Stimulated activated CD8-positive, alpha-beta memory T cell treated with anti-CD3 and anti-CD28 coated beads, Interleukin-7, amount 100 ng/mL, for 48 hours (primary cell): ENCODE measurements around the gene PLTP.
"Not testable (repeated sequence)": the region's sequence is repeated elsewhere in the genome, so short reads cannot be mapped to it uniquely, and the experiment has no call there.

Experiments used
- DNase-seq, 2 donors: peaks; one replicate each; pipeline ENCODE4 v3.0.0-alpha.2; 2020; ENCODE audit warnings: low read depth in 1 of 2; ENCODE audit errors: extremely low read depth in 1 of 2

PLTP gene

DNA sequence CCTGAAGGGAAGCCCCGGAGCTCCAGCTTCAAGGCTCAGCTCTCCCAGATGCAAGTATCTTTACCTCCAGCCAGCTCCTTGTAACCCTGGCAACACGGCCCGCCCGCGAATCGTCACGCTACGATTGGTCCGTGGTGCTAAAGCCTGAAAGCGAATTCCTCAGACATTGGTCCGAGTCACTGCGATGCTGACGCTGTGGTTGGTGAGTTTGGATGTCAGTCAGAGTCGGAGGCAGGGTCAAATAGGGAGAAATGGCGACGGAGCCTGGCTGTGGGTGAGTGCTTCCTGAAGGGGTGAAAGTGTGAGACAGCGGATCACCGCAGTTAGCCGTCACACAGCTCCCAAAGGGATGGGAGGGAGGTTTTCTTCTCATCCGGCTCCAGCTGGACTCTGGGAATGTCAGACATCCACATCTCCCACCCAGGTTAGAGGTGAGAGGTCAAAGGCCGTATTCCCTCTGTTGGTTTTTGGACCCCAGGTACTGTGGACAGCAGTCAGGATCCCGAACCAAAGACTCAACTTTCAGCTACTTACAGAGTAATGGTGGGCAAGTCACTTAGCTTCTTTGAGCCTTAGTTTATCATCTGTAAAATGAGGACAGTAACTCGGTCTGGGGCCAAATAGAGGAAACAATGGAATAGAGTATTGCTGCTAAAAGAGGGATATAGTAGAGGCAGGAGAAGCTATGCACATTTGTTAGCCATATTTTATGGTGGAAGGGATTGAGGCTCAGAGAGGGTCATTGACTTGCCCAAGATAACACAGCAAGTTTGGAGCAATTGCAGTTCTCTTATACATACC is 30.8 kb downstream of the PLTP start, which contains the start of gene ZSWIM1:
TSS of gene ZSWIM1 (plus strand) at position 240 of the 801 bp plus-strand sequence. CDS start 1,366 bp downstream, outside the sequence.
- peak; percentile 91 to 98 for DNase-seq

- DNase-seq: no peak
Observed at GRCh38 chr20:45878076-45878761, 33.7 kb downstream of the PLTP start.

DNA sequence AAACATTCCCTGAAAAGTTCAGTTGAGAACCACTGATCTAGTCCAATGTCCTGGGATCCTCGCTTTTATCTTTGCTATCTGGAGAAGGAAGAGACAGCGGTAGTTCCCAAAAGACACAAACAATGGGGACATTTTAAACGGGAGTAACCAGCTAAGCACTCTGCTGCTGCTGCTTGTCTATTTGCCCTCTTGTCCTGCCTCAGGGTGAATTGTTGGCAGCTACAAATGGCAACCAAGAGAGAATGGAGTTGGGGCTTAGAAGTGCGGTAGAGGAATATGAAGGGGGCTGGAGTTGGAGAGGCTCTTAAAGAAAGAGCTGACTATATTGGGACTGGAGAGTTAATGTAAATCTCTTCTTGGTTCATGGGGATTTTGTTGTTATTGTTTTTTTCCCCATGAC is 37.4 kb downstream of the PLTP start:
- DNase-seq: no peak

- not testable (repeated sequence) for DNase-seq
Observed at GRCh38 chr20:45874104-45874481, 37.9 kb downstream of the PLTP start.

DNA sequence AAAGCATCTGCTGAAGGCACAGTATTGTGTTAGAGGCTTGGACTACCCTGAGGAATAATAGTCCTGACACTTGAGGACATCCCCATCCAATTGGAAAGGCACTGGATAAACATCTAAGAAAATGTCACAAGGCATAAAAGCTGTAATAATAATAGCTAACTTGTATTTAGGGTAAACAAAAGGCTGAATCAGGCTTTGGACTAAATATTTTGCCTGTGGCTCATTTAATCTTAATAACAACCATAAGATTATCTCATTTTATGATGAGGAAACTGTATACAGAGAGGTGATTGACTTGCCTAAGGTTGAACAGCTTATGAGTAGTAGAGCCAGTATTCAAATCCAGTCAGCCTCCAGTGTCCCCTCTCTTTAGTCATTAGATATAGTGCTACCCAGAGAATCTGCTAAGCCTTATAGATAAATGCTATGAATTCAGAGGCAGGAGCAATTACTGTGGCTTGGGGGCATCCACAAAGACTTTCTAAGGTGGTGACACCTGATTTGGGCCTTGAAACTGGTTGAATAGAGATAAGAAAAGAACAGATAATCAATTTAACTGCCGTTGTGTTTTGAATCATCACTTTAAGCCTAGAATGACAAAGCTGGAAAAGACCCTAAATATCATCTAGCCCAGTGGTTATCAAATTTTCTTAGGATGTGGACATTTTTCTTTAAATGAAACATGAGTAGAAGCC is 38.4 kb downstream of the PLTP start:
- DNase-seq: no peak

DNA sequence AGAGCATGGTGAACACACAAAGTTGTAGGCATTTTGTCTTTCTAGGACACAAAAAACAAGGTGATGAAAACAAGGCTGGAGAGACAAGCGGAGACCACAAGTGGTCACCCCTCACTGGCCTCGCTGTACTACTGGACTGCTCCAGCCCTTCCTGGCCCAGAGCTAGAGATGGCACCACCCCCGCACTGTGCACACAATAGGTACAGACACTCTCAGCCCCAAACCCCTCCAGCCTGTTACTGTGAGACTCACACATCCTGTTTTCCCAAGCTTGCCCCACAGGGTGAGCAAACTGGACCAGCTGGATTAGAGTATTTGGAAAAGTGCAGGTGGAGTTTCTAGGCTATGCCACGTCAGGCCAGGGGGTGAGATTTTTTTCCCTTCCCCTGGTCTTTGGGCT is 39.3 kb downstream of the PLTP start:
- no peak for DNase-seq

DNA sequence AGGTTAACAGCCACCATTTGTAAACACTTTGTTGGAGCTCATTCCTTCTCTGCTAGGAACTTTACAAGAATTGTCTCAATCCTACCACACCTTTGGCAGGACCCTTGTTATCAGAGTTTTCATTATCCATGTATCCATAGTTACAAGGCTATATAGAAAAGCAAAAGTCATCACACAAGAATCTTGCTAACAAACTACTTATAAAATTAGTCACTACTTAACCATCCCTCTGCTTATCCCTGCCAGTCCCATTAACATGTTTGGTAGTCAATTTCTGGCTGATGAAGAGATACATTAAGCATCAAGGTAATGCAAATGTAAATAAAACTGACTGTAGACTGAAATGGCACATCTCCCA is 44.2 kb downstream of the PLTP start:
- DNase-seq: no peak

GRCh38 chr20:45867136-45867818 is 44.7 kb downstream of the PLTP start:
- DNase-seq: no peak

GRCh38 chr20:45866454-45866853 is 45.5 kb downstream of the PLTP start:
- no peak for DNase-seq

DNA sequence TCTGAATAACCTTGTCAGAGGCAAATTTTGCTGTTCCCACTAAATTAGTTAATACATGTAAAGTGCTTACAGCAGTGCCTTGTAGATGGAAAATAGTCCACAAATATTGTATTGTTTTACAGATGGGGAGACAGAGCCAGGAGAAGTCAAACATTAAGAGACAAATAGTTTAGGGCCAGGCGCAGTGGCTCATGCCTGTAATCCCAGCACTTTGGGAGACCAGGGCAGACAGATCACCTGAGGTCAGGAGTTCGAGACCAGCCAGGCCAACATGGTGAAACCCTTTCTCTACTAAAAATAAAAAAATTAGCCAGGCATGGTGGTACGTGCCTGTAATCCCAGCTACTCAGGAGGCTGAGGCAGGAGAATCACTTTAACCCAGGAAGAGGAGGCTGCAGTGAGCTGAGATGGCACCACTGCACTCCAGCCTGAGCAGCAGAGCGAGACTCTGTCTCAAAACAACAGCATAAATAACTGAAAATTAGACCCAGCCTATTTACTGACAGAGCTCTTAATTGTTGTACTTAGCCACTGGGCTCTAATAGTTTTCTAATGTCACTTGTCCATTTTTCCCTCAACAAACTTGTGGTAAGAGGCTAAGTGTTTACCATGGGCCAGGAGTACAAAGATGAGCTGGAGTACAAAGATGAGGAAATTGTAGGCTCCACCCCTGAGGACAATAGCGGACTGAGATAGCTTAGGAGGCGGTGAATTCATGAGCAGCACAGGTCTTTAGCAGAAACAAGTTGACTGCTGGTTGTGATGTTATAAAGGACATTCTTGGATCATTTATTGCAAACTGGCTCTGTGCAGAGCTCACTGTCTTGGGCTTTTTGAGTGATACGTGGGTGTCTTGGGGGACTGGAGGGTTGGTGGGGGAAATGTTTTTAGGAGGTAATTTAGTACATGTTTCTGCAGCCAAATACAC is 48.1 kb downstream of the PLTP start:
- no peak for DNase-seq

- DNase-seq: no peak
Observed at GRCh38 chr20:45861221-45862075, 50.5 kb downstream of the PLTP start.

DNA sequence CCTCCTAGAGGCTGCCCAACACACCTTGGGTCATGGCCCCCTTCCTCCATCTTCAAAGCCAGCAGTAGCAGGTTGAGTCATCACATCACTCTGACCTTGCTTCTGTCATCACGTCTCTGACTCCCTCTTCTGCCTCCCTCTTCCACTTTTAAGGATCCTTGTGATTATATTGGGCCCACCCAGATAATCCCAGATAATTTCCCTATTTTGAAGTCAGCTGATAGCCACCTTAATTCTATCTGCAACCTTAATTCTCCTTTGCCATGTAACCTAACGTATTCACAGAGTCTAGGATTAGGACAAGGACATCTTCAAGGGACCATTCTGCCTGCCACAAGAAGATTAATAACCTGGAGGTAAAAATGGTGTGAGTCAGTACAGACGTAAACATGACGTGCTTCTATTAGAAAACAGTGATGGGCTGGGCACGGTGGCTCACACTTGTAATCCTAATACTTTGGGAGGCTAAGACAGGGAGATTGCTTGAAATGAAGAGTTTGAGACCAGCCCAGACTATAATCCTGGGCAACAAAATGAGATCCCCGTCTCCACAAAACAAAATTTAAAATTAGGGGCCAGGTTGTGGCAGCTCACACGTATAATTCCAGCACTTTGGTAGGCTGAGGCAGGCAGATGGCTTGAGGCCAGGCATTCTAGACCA is 51.3 kb downstream of the PLTP start:
- DNase-seq: no peak

- DNase-seq: no peak
Observed at GRCh38 chr20:45859916-45860315, 52.0 kb downstream of the PLTP start.

- peak in 1 of 2 donors; percentile 37 for DNase-seq
Observed at GRCh38 chr20:45857882-45858216, 54.1 kb downstream of the PLTP start.

DNA sequence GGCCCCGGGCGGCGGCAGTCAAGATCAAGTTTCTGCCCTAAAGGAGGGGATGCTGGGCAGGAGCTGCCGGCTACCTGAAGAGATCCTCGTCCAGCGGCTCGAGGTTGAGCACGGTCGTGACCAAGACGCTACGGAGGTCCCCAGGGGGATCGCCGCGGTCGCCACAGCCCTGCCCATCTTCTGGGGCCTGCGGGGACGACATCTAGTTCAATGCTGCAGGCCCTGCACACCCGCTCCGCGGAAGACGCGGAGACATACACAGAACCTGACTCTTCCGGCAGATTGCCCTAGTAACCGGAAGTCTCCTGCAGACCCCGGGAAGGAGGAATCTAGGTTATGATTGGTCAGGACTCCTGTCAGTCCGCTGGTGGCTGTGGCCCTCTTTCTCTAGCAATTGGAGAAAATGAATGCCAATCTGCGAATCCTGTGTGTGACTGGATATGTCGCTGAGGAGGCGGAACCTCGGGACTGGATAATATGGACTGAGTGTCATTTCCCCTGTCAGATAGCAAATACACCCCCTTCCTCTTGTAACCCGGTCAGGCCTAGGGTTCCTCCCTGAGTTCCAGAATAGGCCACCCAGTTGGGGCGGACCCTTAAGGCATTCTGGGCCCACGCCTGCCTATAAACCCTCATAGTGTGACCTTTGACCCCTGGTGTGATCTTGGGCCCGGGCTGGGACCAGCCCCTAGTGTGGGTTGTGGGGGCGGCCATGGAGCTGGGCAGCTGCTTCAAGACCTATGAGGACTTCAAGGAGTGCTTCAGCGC is 54.7 kb downstream of the PLTP start, which contains the start of the genes ACOT8 and ZSWIM3:
TSS of gene ACOT8 (minus strand) at position 279 of the 768 bp plus-strand sequence. CDS start at position 202, 77 bp downstream.
TSS of gene ZSWIM3 (plus strand) at position 501 of the 768 bp plus-strand sequence. CDS start at position 713, 212 bp downstream.
- DNase-seq: peak; percentile 75 to 93

GRCh38 chr20:45853484-45853883 is 58.5 kb downstream of the PLTP start:
- DNase-seq: no peak

GRCh38 chr20:45852326-45852725 is 59.6 kb downstream of the PLTP start:
- DNase-seq: no peak

- no peak for DNase-seq
Observed at GRCh38 chr20:45851501-45851900, 60.5 kb downstream of the PLTP start.
